Pancreas (tissue), 10 donors: ENCODE results near the gene ZNF200. TPM values are rescaled to one million over a fixed set of nuclear protein-coding genes. Genes with fewer than 3 reads are reported as not detected.

Source experiments
- ATAC-seq, 4 donors: fragments of 200-7000 bp; cut with Tn5 transposase; one replicate each; pipeline versions ENCODE4 v1.8.0 to v1.9.1; 2020; ENCODE audit warnings: mild to moderate bottlenecking in 4 of 4, moderate library complexity in 4 of 4
- DNase-seq, 6 donors: peaks; one replicate each; pipeline ENCODE4 v3.0.0-alpha.2; 2020
- FAIRE-seq: peaks from 2 replicates; lab custom pipeline; 2012; peaks lifted over from hg19 to GRCh38; lab: Jason Lieb, UNC
- H3K27ac ChIP-seq, 4 donors: fragments of 200-600 bp; sonication (generic); 1 replicate in 3 of 4; 2 replicates in 1 of 4; pipeline versions ENCODE4 v1.5.0 to v1.8.0; 2020
- H3K27me3 ChIP-seq, 4 donors: fragments of 200-600 bp; one replicate each; pipeline ENCODE4 v1.8.0; 2021
- H3K36me3 ChIP-seq, 3 donors: fragments of 200-600 bp; sonication (generic) in 1 of 3; one replicate each; pipeline versions ENCODE4 v1.5.0 to v1.8.0; 2020 to 2021
- H3K4me1 ChIP-seq, 3 donors: fragments of 200-600 bp; one replicate each; pipeline ENCODE4 v1.8.0; 2021
- H3K4me3 ChIP-seq, 4 donors: fragments of 200-600 bp; sonication (generic) in 2 of 4; one replicate each; pipeline versions ENCODE4 v1.5.0 to v1.8.0; 2020 to 2021
- H3K9me3 ChIP-seq, 4 donors: fragments of 200-600 bp; one replicate each; pipeline ENCODE4 v1.8.0; 2021
- WGBS, 2 donors: extraction: QIAGEN DNeasy Blood & Tissue Kit; methylation state at CpG; one replicate each; pipeline ENCODE4 v1.1.7; 2013; 5-methylcytosine and 5-hydroxymethylcytosine counted together
- intact Hi-C, 3 donors: fragments of 100-400 bp; cut with DNase I; formaldehyde crosslinking; loops; one replicate each; pipeline versions ENCODE4 v1.11.1 to v1.14.2; 2022
- polyA plus RNA-seq, 2 donors: library from polyadenylated mRNA; stranded (reverse); fragments of 200-250 nt; gene quantifications; one replicate each; pipeline ENCODE4 v1.2.3, GENCODE V29; 2013
- total RNA-seq, 6 donors: library from RNA; stranded (reverse); fragmentation: NEBNext Ultra II Directional in 4 of 6; extraction: Animal tissue kit (Norgen Biotek cat#: 25700) in 4 of 6; gene quantifications; one replicate each; pipeline versions ENCODE4 v1.2.1 to v1.2.4, GENCODE V29; 2021 to 2023
- TF ChIP-seq, protein P1 (sequence below), 4 donors: fragments of 200-600 bp; sonication (generic) in 3 of 4; IDR thresholded peaks; one replicate each; pipeline versions ENCODE4 v1.5.0 to v1.8.0; 2021; ENCODE audit warnings: antibody characterized with exemption in 4 of 4
- donor health status: healthy with polysubstance abuse.
- donor health status: DM: no; HTN: no; CAD: no; lungs with moderate emphysema.
- donor health status: DM: no; HTN: no; CAD: no.
- donor health status: control.
- donor health status: control.
- donor health status: Bipolar disorder and iron deficiency.
- donor health status: DM: yes; HTN: yes; CAD: no.
- donor health status: DM: no; HTN: no; CAD: no.
- donor health status: DM: no; HTN: no; CAD: no.
- donor health status: DM: yes; HTN: yes; CAD: no.

The ZNF200 gene
- total and polyA plus RNA-seq, 8 donors, result 1.5 to 3.7 (median 2.6) TPM

- no peak for FAIRE-seq
- 96 to 97% methylated on average over 10 of the region's 10 CpGs for WGBS, 2 donors
- no peaks in the 10 kb centered on the region for H3K27me3 ChIP-seq
- H3K27ac ChIP-seq, result no peak overlapping the region
- H3K36me3 ChIP-seq, result peaks cover 0 to 45% (median 9%) of the 10 kb centered on the region in 3 donors
- intact Hi-C loops, result no loop called here
- TF ChIP-seq, protein P1, sequence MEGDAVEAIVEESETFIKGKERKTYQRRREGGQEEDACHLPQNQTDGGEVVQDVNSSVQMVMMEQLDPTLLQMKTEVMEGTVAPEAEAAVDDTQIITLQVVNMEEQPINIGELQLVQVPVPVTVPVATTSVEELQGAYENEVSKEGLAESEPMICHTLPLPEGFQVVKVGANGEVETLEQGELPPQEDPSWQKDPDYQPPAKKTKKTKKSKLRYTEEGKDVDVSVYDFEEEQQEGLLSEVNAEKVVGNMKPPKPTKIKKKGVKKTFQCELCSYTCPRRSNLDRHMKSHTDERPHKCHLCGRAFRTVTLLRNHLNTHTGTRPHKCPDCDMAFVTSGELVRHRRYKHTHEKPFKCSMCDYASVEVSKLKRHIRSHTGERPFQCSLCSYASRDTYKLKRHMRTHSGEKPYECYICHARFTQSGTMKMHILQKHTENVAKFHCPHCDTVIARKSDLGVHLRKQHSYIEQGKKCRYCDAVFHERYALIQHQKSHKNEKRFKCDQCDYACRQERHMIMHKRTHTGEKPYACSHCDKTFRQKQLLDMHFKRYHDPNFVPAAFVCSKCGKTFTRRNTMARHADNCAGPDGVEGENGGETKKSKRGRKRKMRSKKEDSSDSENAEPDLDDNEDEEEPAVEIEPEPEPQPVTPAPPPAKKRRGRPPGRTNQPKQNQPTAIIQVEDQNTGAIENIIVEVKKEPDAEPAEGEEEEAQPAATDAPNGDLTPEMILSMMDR (IDR thresholded peaks at IDR 0.05), result no peak
- no peaks in the 10 kb centered on the region for H3K4me1 ChIP-seq
- H3K9me3 ChIP-seq, result peaks cover 0 to 16% (median 7%) of the 10 kb centered on the region in 4 donors
- no peak for DNase-seq
- no peak for ATAC-seq
- no peak overlapping the region for H3K4me3 ChIP-seq
Observed at GRCh38 chr16:3223913-3224515, 10.9 kb downstream of the ZNF200 start.

- H3K27ac ChIP-seq, result no peak overlapping the region
- TF ChIP-seq, protein P1 (IDR thresholded peaks at IDR 0.05), result no peak
- H3K4me1 ChIP-seq, result no peaks in the 10 kb centered on the region
- peaks cover 0 to 23% (median 9%) of the 10 kb centered on the region in 3 donors for H3K36me3 ChIP-seq
- H3K9me3 ChIP-seq, result peaks cover 0 to 16% (median 7%) of the 10 kb centered on the region in 4 donors
- H3K27me3 ChIP-seq, result no peaks in the 10 kb centered on the region
- FAIRE-seq (no peak), DNase-seq (no peak), ATAC-seq (no peak)
- no peak overlapping the region for H3K4me3 ChIP-seq
- 86 to 87% methylated on average over 10 of the region's 10 CpGs for WGBS, 2 donors
- intact Hi-C loops, result no loop called here
Observed at GRCh38 chr16:3220839-3221238, 14.1 kb downstream of the ZNF200 start.

GRCh38 chr16:3216263-3216640 is 18.7 kb downstream of the ZNF200 start:
- no peak overlapping the region for H3K27ac ChIP-seq
- TF ChIP-seq, protein P1 (IDR thresholded peaks at IDR 0.05), result no peak
- ATAC-seq (no peak), FAIRE-seq (no peak), DNase-seq (no peak)
- no peak overlapping the region for H3K4me3 ChIP-seq
- no peaks in the 10 kb centered on the region for H3K9me3 ChIP-seq
- H3K4me1 ChIP-seq, result no peaks in the 10 kb centered on the region
- intact Hi-C loops, result no loop called here
- no peaks in the 10 kb centered on the region for H3K36me3 ChIP-seq
- no peaks in the 10 kb centered on the region for H3K27me3 ChIP-seq
- 27 to 37% methylated on average over 3 of the region's 3 CpGs for WGBS, 2 donors

- ATAC-seq, result no peak
- Histone ChIP-seq H3K27me3 (no peaks in the 10 kb centered on the region), H3K4me3 (no peak overlapping the region), H3K4me1 (no peaks in the 10 kb centered on the region), H3K9me3 (no peaks in the 10 kb centered on the region), H3K36me3 (no peaks in the 10 kb centered on the region), H3K27ac (no peak overlapping the region)
- no peak for DNase-seq
- no peak for FAIRE-seq
- WGBS, 2 donors, result 60 to 62% methylated on average over 11 of the region's 11 CpGs
- intact Hi-C loops, result no loop called here
- TF ChIP-seq, protein P1 (IDR thresholded peaks at IDR 0.05), result no peak
Observed at GRCh38 chr16:3215601-3216262, 19.2 kb downstream of the ZNF200 start.
